HEK293 (cell line): ENCODE data around the gene HMX1.
A peak's percentile ranks its signal among the peaks of the same experiment; 100 is the strongest.

Experiments used
- CTCF ChIA-PET: fragments of 350-600 bp; formaldehyde crosslinking; extraction: SDS; loops from one replicate; lab custom pipeline; 2021; ENCODE audit warnings: antibody characterized with exemption; lab: Yijun Ruan, JAX
- POLR2A ChIA-PET: fragments of 300-600 bp; formaldehyde crosslinking; extraction: SDS; loops from one replicate; lab custom pipeline; 2020; ENCODE audit warnings: antibody characterized with exemption, inconsistent platforms; lab: Yijun Ruan, JAX
- H3K27ac ChIP-seq: fragments of 200-500 bp; sonication (Bioruptor generic); 2 replicates; pipeline ENCODE4 v1.5.1; 2014; ENCODE audit warnings: low read depth, low read length, control low read depth, inconsistent platforms; ENCODE audit errors: extremely low read depth
- H3K36me3 ChIP-seq, 2 experiments: fragments of 200-500 bp in 1 of 2; sonication (Bioruptor generic) in 1 of 2; 1 replicate in 1 of 2; 2 replicates in 1 of 2; pipeline ENCODE4 v1.5.1; 2014 to 2017; ENCODE audit warnings: inconsistent platforms in 2 of 2, low read length in 2 of 2; ENCODE audit not compliant: control insufficient read depth in 2 of 2, insufficient read depth in 1 of 2
- H3K4me1 ChIP-seq: fragments of 200-500 bp; sonication (Bioruptor generic); 2 replicates; pipeline ENCODE4 v1.5.1; 2014; ENCODE audit warnings: mild to moderate bottlenecking, low read length, inconsistent platforms; ENCODE audit not compliant: control insufficient read depth, insufficient read depth
- H3K4me3 ChIP-seq: 2 replicates; pipeline ENCODE4 v1.5.1; 2011; ENCODE audit warnings: low read depth, mild to moderate bottlenecking, control low read depth, low read length, moderate library complexity
- H3K9me3 ChIP-seq: fragments of 200-500 bp; sonication (Bioruptor generic); 2 replicates; pipeline ENCODE4 v1.5.1; 2014; ENCODE audit warnings: low read depth, low read length, inconsistent platforms; ENCODE audit not compliant: control insufficient read depth, insufficient read depth
- GLIS2 ChIP-seq: fragments of 450-650 bp; formaldehyde crosslinking; IDR thresholded peaks from 2 replicates; pipeline ENCODE4 v1.5.1; 2016; ENCODE audit warnings: missing biosample characterization, missing genetic modification characterization
- HOXD13 ChIP-seq: sonication (generic); formaldehyde crosslinking; IDR thresholded peaks from 2 replicates; pipeline ENCODE4 v1.8.0; 2022; ENCODE audit warnings: missing genetic modification reagents, borderline replicate concordance
- KLF10 ChIP-seq: fragments of 450-650 bp; IDR thresholded peaks from 2 replicates; pipeline ENCODE4 v1.5.1; 2018; ENCODE audit warnings: missing biosample characterization, mild to moderate bottlenecking, missing genetic modification characterization
- KLF7 ChIP-seq: fragments of 450-650 bp; formaldehyde crosslinking; IDR thresholded peaks from 2 replicates; pipeline ENCODE4 v1.5.1; 2016; ENCODE audit warnings: missing biosample characterization, missing genetic modification characterization, borderline replicate concordance
- KLF8 ChIP-seq: fragments of 450-650 bp; formaldehyde crosslinking; IDR thresholded peaks from 2 replicates; pipeline ENCODE4 v1.5.1; 2016; ENCODE audit warnings: missing biosample characterization, missing genetic modification characterization
- OSR2 ChIP-seq: fragments of 450-650 bp; formaldehyde crosslinking; IDR thresholded peaks from 2 replicates; pipeline ENCODE4 v1.5.1; 2016; ENCODE audit warnings: missing biosample characterization, missing genetic modification characterization
- PRDM1 ChIP-seq: fragments of 450-650 bp; formaldehyde crosslinking; IDR thresholded peaks from 2 replicates; pipeline ENCODE4; 2016; ENCODE audit warnings: missing biosample characterization, missing genetic modification characterization
- RBAK ChIP-seq: fragments of 450-650 bp; formaldehyde crosslinking; IDR thresholded peaks from 2 replicates; pipeline ENCODE4 v1.5.1; 2016; ENCODE audit warnings: missing biosample characterization, missing genetic modification characterization
- SETDB1 ChIP-seq: IDR thresholded peaks from one replicate; pipeline ENCODE4 v1.6.1; 2017; ENCODE audit warnings: mild to moderate bottlenecking, low read length, moderate library complexity, mixed read lengths; ENCODE audit not compliant: insufficient read length
- TRIM28 ChIP-seq: IDR thresholded peaks from 2 replicates; pipeline ENCODE4 v1.6.1; 2011; ENCODE audit warnings: low read length, control low read depth, borderline replicate concordance
- ZBTB48 ChIP-seq: fragments of 450-650 bp; formaldehyde crosslinking; IDR thresholded peaks from 2 replicates; pipeline ENCODE4 v1.5.1; 2016; ENCODE audit warnings: missing biosample characterization, missing genetic modification characterization
- ZNF16 ChIP-seq: fragments of 450-650 bp; formaldehyde crosslinking; IDR thresholded peaks from 2 replicates; pipeline ENCODE4 v1.5.1; 2016; ENCODE audit warnings: low read depth, missing biosample characterization, missing genetic modification characterization
- ZNF2 ChIP-seq: fragments of 450-650 bp; formaldehyde crosslinking; IDR thresholded peaks from 2 replicates; pipeline ENCODE4 v1.5.1; 2016; ENCODE audit warnings: missing biosample characterization, missing genetic modification characterization
- ZNF24 ChIP-seq: fragments of 450-650 bp; formaldehyde crosslinking; IDR thresholded peaks from 2 replicates; pipeline ENCODE4 v1.5.1; 2016; ENCODE audit warnings: missing biosample characterization, missing genetic modification characterization
- ZNF510 ChIP-seq: fragments of 450-650 bp; formaldehyde crosslinking; IDR thresholded peaks from 2 replicates; pipeline ENCODE4 v1.5.1; 2018; ENCODE audit warnings: mild to moderate bottlenecking, missing genetic modification characterization, missing biosample characterization; ENCODE audit not compliant: insufficient replicate concordance
- ZNF530 ChIP-seq: fragments of 450-650 bp; formaldehyde crosslinking; IDR thresholded peaks from 2 replicates; pipeline ENCODE4 v1.5.1; 2016; ENCODE audit warnings: low read depth, missing biosample characterization, missing genetic modification characterization
- ZNF555 ChIP-seq: fragments of 450-650 bp; formaldehyde crosslinking; conservative IDR thresholded peaks from 2 replicates; pipeline ENCODE4 v1.5.1; 2017; ENCODE audit warnings: missing biosample characterization, mild to moderate bottlenecking, missing genetic modification characterization, inconsistent platforms
- ZNF585B ChIP-seq: fragments of 450-650 bp; formaldehyde crosslinking; IDR thresholded peaks from 2 replicates; pipeline ENCODE4 v1.5.1; 2016; ENCODE audit warnings: missing biosample characterization, missing genetic modification characterization
- ZNF785 ChIP-seq: fragments of 450-650 bp; formaldehyde crosslinking; IDR thresholded peaks from 2 replicates; pipeline ENCODE4 v1.5.1; 2016; ENCODE audit warnings: missing biosample characterization, missing genetic modification characterization
- TF ChIP-seq, protein P1 (sequence below): fragments of 450-650 bp; formaldehyde crosslinking; IDR thresholded peaks from 2 replicates; pipeline ENCODE4 v1.5.1; 2016; ENCODE audit warnings: missing biosample characterization, missing genetic modification characterization, borderline replicate concordance
- TF ChIP-seq, protein P2 (sequence below): fragments of 450-650 bp; formaldehyde crosslinking; IDR thresholded peaks from 2 replicates; pipeline ENCODE4 v1.5.1; 2016; ENCODE audit warnings: missing biosample characterization, missing genetic modification characterization

The HMX1 gene

DNA sequence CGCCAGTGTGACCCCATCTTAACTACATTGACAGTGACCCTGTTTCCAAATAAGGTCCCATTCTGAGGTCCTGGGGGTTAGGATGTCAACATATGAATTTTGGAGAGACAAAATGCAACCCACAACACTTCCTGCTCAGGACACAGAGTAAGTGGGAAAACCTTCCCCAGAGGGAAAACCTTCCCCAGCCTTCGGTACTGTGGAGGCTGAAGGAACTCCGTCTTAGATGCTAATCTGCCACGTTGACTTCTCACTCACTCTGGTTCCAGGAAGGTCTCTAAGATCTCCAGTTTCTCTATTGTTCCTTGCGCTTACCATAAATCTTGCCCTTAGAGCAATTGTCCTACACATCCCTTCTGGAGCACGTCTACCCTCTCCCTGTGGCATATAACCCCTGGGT lies 29.7 kb upstream of the HMX1 start:
- no peaks in the 10 kb centered on the region for H3K36me3 ChIP-seq
- ChIA-PET CTCF (no interaction called here), POLR2A (no interaction called here)
- no peaks in the 10 kb centered on the region for H3K4me1 ChIP-seq
- H3K9me3 ChIP-seq: no peaks in the 10 kb centered on the region
- no peak overlapping the region for H3K27ac ChIP-seq
- no peak overlapping the region for H3K4me3 ChIP-seq
- TF ChIP-seq TRIM28: peak; percentile 93; the same call in 1 of the 2 replicates
- TF ChIP-seq OSR2: no peak
- TF ChIP-seq KLF8 (tag by site-specific recombination): no peak
- TF ChIP-seq ZNF2 (tag by site-specific recombination): no peak
- no peak for TF ChIP-seq HOXD13 (CRISPR knock-in tag)
- TF ChIP-seq KLF10 (tag by site-specific recombination): no peak
- TF ChIP-seq ZNF510 (tag by site-specific recombination): no peak
- no peak for TF ChIP-seq ZBTB48 (tag by site-specific recombination)
- no peak for TF ChIP-seq GLIS2 (tag by site-specific recombination)
- TF ChIP-seq SETDB1: peak; percentile 95

DNA sequence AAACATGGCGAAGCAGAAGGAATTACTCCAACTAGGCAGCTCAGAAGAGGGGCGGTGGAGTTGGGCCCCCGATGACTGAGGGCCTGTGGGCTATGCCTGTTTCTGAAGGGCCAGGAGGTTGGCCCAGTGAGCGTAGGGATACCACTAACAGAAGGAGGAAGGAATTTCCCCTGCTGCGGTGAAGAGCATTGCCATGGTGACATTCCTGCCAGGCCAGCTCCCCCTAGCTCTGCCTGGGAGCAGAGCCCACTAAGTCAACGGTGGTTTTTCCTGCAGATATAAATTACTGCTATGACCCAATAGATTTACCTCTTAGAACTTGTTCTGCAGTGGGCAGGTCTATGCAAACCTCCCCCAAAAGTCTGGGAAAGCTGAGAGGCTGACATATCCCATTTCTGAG lies 28.9 kb upstream of the HMX1 start:
- TF ChIP-seq ZNF530 (tag by site-specific recombination) (no peak), KLF10 (tag by site-specific recombination) (no peak), TRIM28 (no peak), ZNF16 (tag by site-specific recombination) (no peak), ZNF24 (tag by site-specific recombination) (no peak), ZNF555 (tag by site-specific recombination) (no peak), ZNF785 (tag by site-specific recombination) (no peak), PRDM1 (tag by site-specific recombination) (no peak), KLF7 (tag by site-specific recombination) (no peak), ZNF585B (tag by site-specific recombination) (no peak), RBAK (no peak)
- TF ChIP-seq, protein P1, sequence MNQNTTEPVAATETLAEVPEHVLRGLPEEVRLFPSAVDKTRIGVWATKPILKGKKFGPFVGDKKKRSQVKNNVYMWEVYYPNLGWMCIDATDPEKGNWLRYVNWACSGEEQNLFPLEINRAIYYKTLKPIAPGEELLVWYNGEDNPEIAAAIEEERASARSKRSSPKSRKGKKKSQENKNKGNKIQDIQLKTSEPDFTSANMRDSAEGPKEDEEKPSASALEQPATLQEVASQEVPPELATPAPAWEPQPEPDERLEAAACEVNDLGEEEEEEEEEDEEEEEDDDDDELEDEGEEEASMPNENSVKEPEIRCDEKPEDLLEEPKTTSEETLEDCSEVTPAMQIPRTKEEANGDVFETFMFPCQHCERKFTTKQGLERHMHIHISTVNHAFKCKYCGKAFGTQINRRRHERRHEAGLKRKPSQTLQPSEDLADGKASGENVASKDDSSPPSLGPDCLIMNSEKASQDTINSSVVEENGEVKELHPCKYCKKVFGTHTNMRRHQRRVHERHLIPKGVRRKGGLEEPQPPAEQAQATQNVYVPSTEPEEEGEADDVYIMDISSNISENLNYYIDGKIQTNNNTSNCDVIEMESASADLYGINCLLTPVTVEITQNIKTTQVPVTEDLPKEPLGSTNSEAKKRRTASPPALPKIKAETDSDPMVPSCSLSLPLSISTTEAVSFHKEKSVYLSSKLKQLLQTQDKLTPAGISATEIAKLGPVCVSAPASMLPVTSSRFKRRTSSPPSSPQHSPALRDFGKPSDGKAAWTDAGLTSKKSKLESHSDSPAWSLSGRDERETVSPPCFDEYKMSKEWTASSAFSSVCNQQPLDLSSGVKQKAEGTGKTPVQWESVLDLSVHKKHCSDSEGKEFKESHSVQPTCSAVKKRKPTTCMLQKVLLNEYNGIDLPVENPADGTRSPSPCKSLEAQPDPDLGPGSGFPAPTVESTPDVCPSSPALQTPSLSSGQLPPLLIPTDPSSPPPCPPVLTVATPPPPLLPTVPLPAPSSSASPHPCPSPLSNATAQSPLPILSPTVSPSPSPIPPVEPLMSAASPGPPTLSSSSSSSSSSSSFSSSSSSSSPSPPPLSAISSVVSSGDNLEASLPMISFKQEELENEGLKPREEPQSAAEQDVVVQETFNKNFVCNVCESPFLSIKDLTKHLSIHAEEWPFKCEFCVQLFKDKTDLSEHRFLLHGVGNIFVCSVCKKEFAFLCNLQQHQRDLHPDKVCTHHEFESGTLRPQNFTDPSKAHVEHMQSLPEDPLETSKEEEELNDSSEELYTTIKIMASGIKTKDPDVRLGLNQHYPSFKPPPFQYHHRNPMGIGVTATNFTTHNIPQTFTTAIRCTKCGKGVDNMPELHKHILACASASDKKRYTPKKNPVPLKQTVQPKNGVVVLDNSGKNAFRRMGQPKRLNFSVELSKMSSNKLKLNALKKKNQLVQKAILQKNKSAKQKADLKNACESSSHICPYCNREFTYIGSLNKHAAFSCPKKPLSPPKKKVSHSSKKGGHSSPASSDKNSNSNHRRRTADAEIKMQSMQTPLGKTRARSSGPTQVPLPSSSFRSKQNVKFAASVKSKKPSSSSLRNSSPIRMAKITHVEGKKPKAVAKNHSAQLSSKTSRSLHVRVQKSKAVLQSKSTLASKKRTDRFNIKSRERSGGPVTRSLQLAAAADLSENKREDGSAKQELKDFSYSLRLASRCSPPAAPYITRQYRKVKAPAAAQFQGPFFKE (tag by site-specific recombination): no peak
- TF ChIP-seq, protein P2, sequence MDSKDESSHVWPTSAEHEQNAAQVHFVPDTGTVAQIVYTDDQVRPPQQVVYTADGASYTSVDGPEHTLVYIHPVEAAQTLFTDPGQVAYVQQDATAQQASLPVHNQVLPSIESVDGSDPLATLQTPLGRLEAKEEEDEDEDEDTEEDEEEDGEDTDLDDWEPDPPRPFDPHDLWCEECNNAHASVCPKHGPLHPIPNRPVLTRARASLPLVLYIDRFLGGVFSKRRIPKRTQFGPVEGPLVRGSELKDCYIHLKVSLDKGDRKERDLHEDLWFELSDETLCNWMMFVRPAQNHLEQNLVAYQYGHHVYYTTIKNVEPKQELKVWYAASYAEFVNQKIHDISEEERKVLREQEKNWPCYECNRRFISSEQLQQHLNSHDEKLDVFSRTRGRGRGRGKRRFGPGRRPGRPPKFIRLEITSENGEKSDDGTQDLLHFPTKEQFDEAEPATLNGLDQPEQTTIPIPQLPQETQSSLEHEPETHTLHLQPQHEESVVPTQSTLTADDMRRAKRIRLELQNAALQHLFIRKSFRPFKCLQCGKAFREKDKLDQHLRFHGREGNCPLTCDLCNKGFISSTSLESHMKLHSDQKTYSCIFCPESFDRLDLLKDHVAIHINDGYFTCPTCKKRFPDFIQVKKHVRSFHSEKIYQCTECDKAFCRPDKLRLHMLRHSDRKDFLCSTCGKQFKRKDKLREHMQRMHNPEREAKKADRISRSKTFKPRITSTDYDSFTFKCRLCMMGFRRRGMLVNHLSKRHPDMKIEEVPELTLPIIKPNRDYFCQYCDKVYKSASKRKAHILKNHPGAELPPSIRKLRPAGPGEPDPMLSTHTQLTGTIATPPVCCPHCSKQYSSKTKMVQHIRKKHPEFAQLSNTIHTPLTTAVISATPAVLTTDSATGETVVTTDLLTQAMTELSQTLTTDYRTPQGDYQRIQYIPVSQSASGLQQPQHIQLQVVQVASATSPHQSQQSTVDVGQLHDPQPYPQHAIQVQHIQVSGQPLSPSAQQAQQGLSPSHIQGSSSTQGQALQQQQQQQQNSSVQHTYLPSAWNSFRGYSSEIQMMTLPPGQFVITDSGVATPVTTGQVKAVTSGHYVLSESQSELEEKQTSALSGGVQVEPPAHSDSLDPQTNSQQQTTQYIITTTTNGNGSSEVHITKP (tag by site-specific recombination): no peak
- H3K4me3 ChIP-seq: no peak overlapping the region
- ChIA-PET POLR2A (no interaction called here), CTCF (interaction anchor here (2.3 kb wide), 1 partner anchor 17 kb away, joined by 7 read pairs; no protein-coding TSS in a partner anchor)
- no peaks in the 10 kb centered on the region for H3K9me3 ChIP-seq
- H3K27ac ChIP-seq: no peak overlapping the region
- no peaks in the 10 kb centered on the region for H3K4me1 ChIP-seq
- no peaks in the 10 kb centered on the region for H3K36me3 ChIP-seq
